ENCODE measurements around the gene TUBA4A.
A peak's percentile ranks its signal among the peaks of the same experiment; 100 is the strongest.

The TUBA4A gene

DNA sequence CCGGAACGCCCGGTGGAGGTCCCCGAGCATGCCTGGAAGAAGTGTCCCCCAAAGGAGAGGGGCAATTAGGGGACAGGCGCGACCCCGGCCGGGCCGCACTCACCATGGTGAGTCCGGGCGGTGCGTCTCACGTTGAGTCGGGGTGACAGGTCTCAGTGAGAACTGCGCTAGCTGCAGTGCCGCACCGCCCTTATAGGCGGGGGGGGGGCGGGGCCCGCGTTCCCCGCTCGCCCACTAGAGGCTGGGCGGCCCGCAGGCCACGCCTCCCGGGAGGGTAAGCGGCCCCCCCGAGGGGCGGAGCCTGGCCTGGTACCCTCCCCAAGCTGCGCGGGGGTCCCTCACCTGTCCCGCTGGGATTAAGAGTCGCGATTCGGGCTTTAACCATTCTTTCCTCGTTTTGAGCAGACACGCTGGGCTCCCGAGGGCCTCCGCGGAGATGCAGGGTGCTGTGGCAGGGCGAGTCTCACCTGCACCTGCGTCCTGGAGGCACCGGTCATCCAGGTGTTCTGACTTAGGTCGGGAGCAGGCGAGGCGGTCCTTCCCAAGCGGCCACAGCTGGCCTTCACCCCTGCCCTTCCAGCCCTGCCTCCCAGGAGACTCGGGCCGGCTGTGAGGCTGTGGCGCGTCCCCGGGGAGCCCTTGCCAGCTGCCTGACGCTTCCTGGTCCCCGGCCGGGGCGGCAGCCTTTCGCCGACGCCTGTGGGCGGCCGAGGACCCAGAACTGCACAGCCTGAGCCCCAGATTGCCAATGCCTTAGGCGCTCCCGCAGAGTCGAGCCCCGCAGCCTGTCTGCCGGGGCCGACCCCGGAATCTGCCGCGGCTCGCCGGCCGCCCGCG, at the start of gene TUBA4A:
Gene TUBA4A (minus strand): TSS at position 166 of the 837 bp plus-strand sequence. CDS start 60 bp downstream, at position 106.
- H3K9me3 ChIP-seq (ENCODE audit: control insufficient read depth in 5 of 5, low read length in 5 of 5) = no peaks in the 10 kb centered on the region
- H3K4me3 ChIP-seq (ENCODE audit: low read depth in 1 of 5, low read length in 5 of 5) = peak within 1 kb of the TSS; percentile 36 to 82 (median 69)
- no peak within 1 kb of the TSS for H3K27ac ChIP-seq (ENCODE audit: low read depth, low read length)
- H3K4me1 ChIP-seq (ENCODE audit: control insufficient read depth in 5 of 5, insufficient read depth in 5 of 5, low read length in 5 of 5) = peaks cover 7 to 49% (median 39%) of the 10 kb centered on the region in 5 donors
- peaks cover 8 to 39% (median 35%) of the 10 kb centered on the region in 5 donors for H3K27me3 ChIP-seq (ENCODE audit: control insufficient read depth in 5 of 5, insufficient read depth in 4 of 5, low read length in 5 of 5)
- H3K9ac ChIP-seq (ENCODE audit: low read length in 5 of 5) = peak within 1 kb of the TSS in 4 of 5 donors; percentile 20 to 69 (median 58)
- peaks cover 0 to 14% (median under 1%) of the 10 kb centered on the region in 5 donors for H3K36me3 ChIP-seq (ENCODE audit: control insufficient read depth in 5 of 5, insufficient read depth in 5 of 5, low read length in 5 of 5)

- H3K4me1 ChIP-seq (ENCODE audit: control insufficient read depth in 5 of 5, insufficient read depth in 5 of 5, low read length in 5 of 5) = peaks cover 0 to 5% (median 3%) of the 10 kb centered on the region in 5 donors
- H3K9me3 ChIP-seq (ENCODE audit: control insufficient read depth in 5 of 5, low read length in 5 of 5) = no peaks in the 10 kb centered on the region
- no peak overlapping the region for H3K4me3 ChIP-seq (ENCODE audit: low read depth in 1 of 5, low read length in 5 of 5)
- H3K36me3 ChIP-seq (ENCODE audit: control insufficient read depth in 5 of 5, insufficient read depth in 5 of 5, low read length in 5 of 5) = no peaks in the 10 kb centered on the region
- no peak overlapping the region for H3K27ac ChIP-seq (ENCODE audit: low read depth, low read length)
- H3K9ac ChIP-seq (ENCODE audit: low read length in 5 of 5) = no peak overlapping the region
- H3K27me3 ChIP-seq (ENCODE audit: control insufficient read depth in 5 of 5, insufficient read depth in 4 of 5, low read length in 5 of 5) = peaks cover 0 to 32% (median 22%) of the 10 kb centered on the region in 5 donors
Observed at GRCh38 chr2:219302412-219302968, 48.8 kb upstream of the TUBA4A start.

DNA sequence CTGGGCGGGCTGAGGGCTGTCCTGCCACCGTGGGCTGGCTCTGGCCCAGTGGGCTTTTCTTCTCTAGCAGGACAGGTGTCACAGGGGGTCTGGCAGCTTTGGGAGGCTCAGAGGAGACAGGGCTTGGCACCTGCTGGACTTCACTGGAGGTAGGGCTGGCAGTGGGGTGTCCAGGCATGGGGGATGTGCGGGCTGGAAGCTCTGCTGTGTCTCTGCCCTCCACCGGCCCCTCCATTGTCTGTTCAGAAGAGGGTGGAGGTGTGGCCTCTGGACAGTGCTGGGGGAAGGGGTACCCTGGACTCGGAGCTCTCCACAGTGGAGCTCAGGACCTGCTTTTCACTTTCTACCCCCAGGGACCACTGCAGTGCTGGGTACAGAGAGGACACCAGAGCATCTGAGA, 46.3 kb upstream of the TUBA4A start:
- no peak overlapping the region for H3K27ac ChIP-seq (ENCODE audit: low read depth, low read length)
- H3K4me3 ChIP-seq (ENCODE audit: low read depth in 1 of 5, low read length in 5 of 5) = no peak overlapping the region
- H3K36me3 ChIP-seq (ENCODE audit: control insufficient read depth in 5 of 5, insufficient read depth in 5 of 5, low read length in 5 of 5) = no peaks in the 10 kb centered on the region
- H3K9me3 ChIP-seq (ENCODE audit: control insufficient read depth in 5 of 5, low read length in 5 of 5) = no peaks in the 10 kb centered on the region
- H3K4me1 ChIP-seq (ENCODE audit: control insufficient read depth in 5 of 5, insufficient read depth in 5 of 5, low read length in 5 of 5) = peaks cover 0 to 10% (median 6%) of the 10 kb centered on the region in 5 donors
- H3K9ac ChIP-seq (ENCODE audit: low read length in 5 of 5) = no peak overlapping the region
- peaks cover 0 to 29% (median 22%) of the 10 kb centered on the region in 5 donors for H3K27me3 ChIP-seq (ENCODE audit: control insufficient read depth in 5 of 5, insufficient read depth in 4 of 5, low read length in 5 of 5)

DNA sequence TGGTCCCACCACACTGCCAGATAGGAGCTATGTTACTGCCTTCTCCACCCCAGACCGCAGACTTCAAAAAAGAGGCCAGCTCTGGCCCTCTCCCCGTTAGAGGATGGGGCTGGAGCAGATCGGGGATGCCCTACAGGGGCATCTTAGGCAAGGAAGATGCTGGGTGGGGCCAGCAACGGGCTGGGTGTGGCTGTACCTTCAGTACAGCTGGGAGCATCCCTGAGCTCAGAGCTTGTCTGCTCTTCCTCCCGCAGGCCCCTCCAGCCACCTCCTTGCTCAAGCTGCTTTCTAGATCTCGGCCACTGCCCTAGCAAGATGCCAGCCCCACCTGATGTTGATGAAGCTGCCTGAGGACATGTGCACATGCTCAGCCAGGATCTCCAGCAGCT, 45.6 kb upstream of the TUBA4A start:
- Histone ChIP-seq H3K9ac (ENCODE audit: low read length in 5 of 5) (no peak overlapping the region), H3K36me3 (ENCODE audit: control insufficient read depth in 5 of 5, insufficient read depth in 5 of 5, low read length in 5 of 5) (no peaks in the 10 kb centered on the region), H3K4me3 (ENCODE audit: low read depth in 1 of 5, low read length in 5 of 5) (no peak overlapping the region), H3K4me1 (ENCODE audit: control insufficient read depth in 5 of 5, insufficient read depth in 5 of 5, low read length in 5 of 5) (peaks cover 0 to 16% (median 11%) of the 10 kb centered on the region in 5 donors), H3K9me3 (ENCODE audit: control insufficient read depth in 5 of 5, low read length in 5 of 5) (no peaks in the 10 kb centered on the region), H3K27me3 (ENCODE audit: control insufficient read depth in 5 of 5, insufficient read depth in 4 of 5, low read length in 5 of 5) (peaks cover 0 to 29% (median 22%) of the 10 kb centered on the region in 5 donors), H3K27ac (ENCODE audit: low read depth, low read length) (no peak overlapping the region)

DNA sequence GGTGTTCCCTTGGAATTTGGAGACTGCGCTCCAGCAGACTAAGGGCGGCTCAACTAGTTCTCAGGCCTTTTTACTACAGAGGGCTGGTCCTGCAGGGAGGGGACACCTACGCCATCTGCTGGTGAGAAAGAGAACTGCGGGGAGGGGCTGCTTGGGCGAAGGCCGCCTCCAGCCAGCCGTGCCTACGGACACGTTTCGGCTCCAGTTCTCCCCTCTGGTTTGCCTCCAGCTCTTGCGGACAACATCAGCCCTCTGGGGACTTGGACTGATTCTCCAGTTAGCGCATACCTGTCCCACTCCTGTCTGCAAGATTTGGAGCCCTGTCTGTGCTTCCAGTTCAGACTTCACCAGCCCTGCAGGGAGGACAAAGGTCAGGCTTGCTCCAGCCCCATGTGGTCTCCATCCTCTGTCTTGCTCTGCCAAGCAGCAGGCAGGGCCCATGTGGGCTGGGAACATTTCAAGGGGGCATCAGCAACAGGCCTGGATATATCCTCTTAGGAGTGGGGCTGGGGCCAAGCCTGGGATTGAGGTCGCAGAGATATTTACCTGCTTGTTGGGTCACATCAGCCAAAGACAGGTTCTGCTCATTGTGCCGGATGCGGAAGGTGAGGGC, 45.1 kb upstream of the TUBA4A start:
- H3K9me3 ChIP-seq (ENCODE audit: control insufficient read depth in 5 of 5, low read length in 5 of 5) = no peaks in the 10 kb centered on the region
- H3K4me3 ChIP-seq (ENCODE audit: low read depth in 1 of 5, low read length in 5 of 5) = no peak overlapping the region
- H3K27ac ChIP-seq (ENCODE audit: low read depth, low read length) = no peak overlapping the region
- peaks cover 0 to 21% (median 16%) of the 10 kb centered on the region in 5 donors for H3K4me1 ChIP-seq (ENCODE audit: control insufficient read depth in 5 of 5, insufficient read depth in 5 of 5, low read length in 5 of 5)
- no peak overlapping the region for H3K9ac ChIP-seq (ENCODE audit: low read length in 5 of 5)
- no peaks in the 10 kb centered on the region for H3K36me3 ChIP-seq (ENCODE audit: control insufficient read depth in 5 of 5, insufficient read depth in 5 of 5, low read length in 5 of 5)
- H3K27me3 ChIP-seq (ENCODE audit: control insufficient read depth in 5 of 5, insufficient read depth in 4 of 5, low read length in 5 of 5) = peaks cover 0 to 29% (median 22%) of the 10 kb centered on the region in 5 donors

DNA sequence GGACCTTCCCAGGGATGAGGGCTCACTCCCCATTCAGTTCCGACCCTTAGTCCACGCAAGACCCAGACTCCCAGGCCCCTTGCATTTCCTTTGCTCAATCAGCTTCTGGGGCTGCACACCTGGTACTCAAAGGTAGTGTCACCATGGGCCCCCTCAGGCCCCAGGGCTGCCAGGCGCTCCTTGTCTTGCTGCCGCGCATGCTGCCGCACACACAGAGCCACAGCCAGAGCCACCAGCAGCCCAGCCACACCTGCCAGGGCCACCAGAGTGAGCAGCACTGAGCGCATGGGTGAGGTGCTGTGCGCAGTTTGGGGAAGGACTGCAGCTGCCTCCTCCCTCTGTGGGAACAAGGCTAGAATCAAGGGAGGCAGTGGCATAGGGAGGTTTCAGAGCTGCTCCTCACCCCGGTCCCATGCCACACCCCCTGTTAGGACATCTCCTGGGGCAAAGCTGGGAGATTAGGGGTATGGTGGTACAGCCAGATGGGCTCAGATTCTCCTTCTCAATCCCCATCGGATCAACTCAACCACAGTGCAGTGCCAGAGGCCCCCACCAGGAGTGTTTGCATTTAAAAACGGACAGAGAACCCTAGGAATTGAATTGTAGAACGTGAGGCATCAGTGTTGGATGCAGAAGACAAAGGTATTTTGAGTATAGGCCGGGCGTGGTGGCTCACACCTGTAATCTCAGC, 44.2 kb upstream of the TUBA4A start:
- Histone ChIP-seq H3K9me3 (ENCODE audit: control insufficient read depth in 5 of 5, low read length in 5 of 5) (no peaks in the 10 kb centered on the region), H3K27me3 (ENCODE audit: control insufficient read depth in 5 of 5, insufficient read depth in 4 of 5, low read length in 5 of 5) (peaks cover 0 to 26% (median 22%) of the 10 kb centered on the region in 5 donors), H3K4me1 (ENCODE audit: control insufficient read depth in 5 of 5, insufficient read depth in 5 of 5, low read length in 5 of 5) (peaks cover 0 to 24% (median 16%) of the 10 kb centered on the region in 5 donors), H3K27ac (ENCODE audit: low read depth, low read length) (no peak overlapping the region), H3K36me3 (ENCODE audit: control insufficient read depth in 5 of 5, insufficient read depth in 5 of 5, low read length in 5 of 5) (no peaks in the 10 kb centered on the region), H3K4me3 (ENCODE audit: low read depth in 1 of 5, low read length in 5 of 5) (no peak overlapping the region), H3K9ac (ENCODE audit: low read length in 5 of 5) (no peak overlapping the region)

DNA sequence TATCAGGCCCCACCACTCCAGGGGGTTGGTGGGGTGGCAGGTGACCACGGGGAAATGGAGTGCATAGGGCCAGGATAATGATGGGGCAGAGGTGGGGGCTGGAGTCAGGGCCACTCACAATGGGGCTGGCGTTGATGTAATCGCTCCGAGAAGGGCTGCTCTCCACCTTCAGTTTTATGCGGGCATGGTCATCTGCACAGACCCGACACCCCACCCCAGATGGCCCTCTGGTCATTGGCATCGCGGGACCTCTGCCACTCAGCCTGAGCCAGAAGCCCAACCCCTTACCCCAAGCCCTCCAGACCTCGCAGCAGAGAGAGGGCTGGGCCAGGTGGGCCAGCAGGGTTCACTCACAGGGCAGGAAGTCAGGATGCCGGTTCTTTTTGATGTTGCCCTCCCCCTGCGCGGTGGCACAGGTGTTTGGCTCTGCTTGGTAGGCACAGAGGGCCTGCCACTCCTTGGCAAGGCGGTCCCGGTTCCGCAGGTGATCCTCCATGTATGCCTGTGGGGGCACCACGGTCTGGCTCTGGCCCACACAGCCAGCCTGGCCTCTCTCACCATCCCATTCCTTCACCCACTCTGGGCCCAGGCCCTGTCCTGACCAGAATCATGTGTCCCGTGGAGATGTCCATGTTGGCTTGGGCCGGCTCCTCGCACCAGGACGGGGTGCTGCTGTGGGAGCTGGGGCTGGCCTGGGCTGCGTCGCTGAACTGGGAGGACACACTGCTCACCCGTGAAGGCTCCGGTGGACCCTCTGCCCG, 43.1 kb upstream of the TUBA4A start:
- Histone ChIP-seq H3K9me3 (ENCODE audit: control insufficient read depth in 5 of 5, low read length in 5 of 5) (no peaks in the 10 kb centered on the region), H3K9ac (ENCODE audit: low read length in 5 of 5) (no peak overlapping the region), H3K36me3 (ENCODE audit: control insufficient read depth in 5 of 5, insufficient read depth in 5 of 5, low read length in 5 of 5) (no peaks in the 10 kb centered on the region), H3K4me3 (ENCODE audit: low read depth in 1 of 5, low read length in 5 of 5) (no peak overlapping the region), H3K4me1 (ENCODE audit: control insufficient read depth in 5 of 5, insufficient read depth in 5 of 5, low read length in 5 of 5) (peaks cover 0 to 24% (median 16%) of the 10 kb centered on the region in 5 donors), H3K27me3 (ENCODE audit: control insufficient read depth in 5 of 5, insufficient read depth in 4 of 5, low read length in 5 of 5) (peaks cover 0 to 16% (median 13%) of the 10 kb centered on the region in 5 donors), H3K27ac (ENCODE audit: low read depth, low read length) (no peak overlapping the region)

DNA sequence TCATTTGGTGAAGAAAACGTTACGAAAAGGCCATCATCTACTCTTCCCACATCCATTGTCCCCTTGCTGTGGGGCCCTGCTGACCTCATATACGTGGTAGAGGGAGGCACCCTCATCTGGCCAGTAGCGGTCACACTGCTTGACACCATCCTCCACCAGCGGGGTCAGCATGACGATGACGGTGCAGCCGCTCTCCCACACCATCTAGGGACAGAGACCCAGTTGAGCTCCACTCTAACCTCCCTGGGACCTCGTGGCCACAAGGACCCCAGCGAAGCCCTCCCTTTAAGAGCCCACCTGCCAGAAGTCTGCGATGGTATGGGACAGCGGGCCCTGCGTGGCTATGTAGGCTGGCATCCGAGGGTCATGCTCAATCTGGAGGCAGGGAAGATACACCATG, 42.4 kb upstream of the TUBA4A start:
- Histone ChIP-seq H3K4me1 (ENCODE audit: control insufficient read depth in 5 of 5, insufficient read depth in 5 of 5, low read length in 5 of 5) (peaks cover 0 to 24% (median 16%) of the 10 kb centered on the region in 5 donors), H3K27me3 (ENCODE audit: control insufficient read depth in 5 of 5, insufficient read depth in 4 of 5, low read length in 5 of 5) (peaks cover 0 to 15% (median 11%) of the 10 kb centered on the region in 5 donors), H3K9ac (ENCODE audit: low read length in 5 of 5) (no peak overlapping the region), H3K27ac (ENCODE audit: low read depth, low read length) (no peak overlapping the region), H3K4me3 (ENCODE audit: low read depth in 1 of 5, low read length in 5 of 5) (no peak overlapping the region), H3K9me3 (ENCODE audit: control insufficient read depth in 5 of 5, low read length in 5 of 5) (no peaks in the 10 kb centered on the region), H3K36me3 (ENCODE audit: control insufficient read depth in 5 of 5, insufficient read depth in 5 of 5, low read length in 5 of 5) (no peaks in the 10 kb centered on the region)

Data from subcutaneous abdominal adipose tissue (tissue), 5 donors.